Ureter (tissue), 1 donor: ENCODE results near the gene EIF3J. TPM values are rescaled to one million over a fixed set of nuclear protein-coding genes. Genes with fewer than 3 reads are reported as not detected.
A peak's percentile ranks its signal among the peaks of the same experiment; 100 is the strongest.
"Not testable (repeated sequence)": the region's sequence is repeated elsewhere in the genome, so short reads cannot be mapped to it uniquely, and the experiment has no call there.

Experiments
- DNase-seq: peaks from one replicate; pipeline ENCODE4 v3.0.0-alpha.2; 2020; ENCODE audit warnings: low spot score
- total RNA-seq: library from RNA; stranded (reverse); gene quantifications from one replicate; pipeline ENCODE4 v1.2.4, GENCODE V29; 2023
- donor health status: DM: yes; HTN: yes; CAD: no.

EIF3J gene
- total RNA-seq, 1 donor from 2014 or later, result 82.9 TPM

DNA sequence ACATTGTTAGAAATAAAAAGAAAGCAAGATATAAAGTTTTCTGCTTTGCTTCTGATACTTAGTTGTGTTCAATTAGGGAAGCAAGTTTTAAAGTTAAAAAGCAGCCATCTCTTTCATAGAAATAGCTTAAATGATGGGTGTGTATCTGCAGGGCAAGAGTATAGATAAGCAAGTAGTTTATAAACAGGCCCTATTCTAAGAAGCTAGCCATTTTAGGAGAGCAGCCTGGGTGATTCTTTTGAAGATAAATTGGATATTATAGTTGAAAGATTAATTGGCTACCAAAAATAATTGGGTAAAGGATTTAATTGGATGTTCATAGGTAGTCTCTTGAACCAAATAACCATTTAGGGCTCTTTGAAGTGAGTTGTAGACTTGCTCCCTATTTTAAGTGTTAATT lies 5.6 kb downstream of the EIF3J start:
- DNase-seq, result no peak

DNA sequence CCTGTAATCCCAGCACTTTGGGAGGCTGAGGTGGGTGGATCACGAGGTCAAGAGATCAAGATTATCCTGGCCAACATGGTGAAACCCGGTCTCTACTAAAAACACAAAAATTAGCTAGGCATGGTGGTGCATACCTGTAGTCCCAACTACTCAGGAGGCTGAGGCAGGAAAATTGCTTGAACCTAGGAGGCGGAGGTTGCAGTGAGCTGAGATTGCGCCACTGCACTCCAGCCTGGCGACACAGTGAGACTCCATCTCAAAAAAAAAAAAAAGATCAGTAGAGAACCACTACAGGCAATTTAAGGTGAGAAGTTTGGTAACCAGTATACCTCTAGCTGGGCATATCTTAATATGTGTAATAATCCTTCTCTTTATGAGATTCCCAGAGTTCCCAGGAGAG lies 7.8 kb downstream of the EIF3J start:
- not testable (repeated sequence) for DNase-seq

DNA sequence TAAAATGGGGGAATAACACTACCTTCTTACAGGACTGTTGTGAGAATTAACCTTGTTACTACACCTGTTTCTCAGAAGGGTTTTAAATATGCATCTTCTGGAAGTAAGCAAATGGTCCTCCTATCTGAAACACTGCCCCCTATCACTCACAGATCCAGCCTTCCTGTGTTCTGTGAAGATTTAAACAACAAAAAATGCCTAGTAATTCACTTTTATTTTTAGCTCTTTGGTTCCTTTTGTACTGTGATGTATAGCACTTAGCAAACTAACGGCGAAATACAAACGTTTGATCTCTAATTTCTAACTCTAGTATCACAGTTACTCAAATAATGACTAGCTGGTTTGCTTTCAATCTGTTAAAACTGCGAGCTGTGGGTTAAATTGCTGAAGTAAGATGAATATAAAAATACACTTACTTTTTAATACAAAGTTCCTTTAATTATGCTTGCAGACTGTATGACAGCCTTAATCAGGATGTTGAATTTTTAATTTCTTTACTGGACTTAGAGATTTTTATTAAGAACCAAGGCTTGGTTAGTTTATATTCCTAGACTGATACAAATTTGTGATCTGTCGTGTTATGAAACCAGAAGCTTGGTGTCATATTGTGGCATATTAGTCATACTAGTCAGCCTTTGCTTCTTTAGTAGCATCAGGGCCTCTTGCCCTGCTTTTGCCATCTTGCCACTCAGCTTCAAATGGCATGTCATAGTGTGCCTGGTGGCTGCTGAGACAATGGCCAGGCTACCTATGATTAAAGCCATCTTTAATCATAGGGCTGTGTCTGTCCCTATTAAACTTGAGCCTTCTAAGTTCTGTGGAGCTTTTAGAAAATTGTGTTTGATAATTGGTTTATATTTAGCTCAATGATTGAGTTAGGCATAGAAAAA lies 9.2 kb downstream of the EIF3J start:
- DNase-seq, result no peak

DNA sequence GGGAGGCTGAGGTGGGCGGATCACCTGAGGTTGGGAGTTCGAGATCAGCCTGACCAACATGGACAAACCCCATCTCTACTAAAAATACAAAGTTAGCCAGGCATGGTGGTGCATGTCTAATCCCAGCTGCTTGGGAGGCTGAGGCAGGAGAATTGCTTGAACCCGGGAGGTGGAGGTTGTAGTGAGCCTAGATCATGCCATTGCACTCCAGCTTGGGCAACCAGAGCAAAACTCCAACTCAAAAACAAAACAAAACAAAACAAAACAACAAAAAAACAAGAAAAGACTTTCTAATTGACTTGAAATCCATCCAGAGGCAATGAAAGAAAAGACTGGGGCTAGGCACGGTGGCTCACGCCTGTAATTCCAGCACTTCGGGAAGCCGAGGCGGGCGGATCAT lies 12.2 kb downstream of the EIF3J start:
- not testable (repeated sequence) for DNase-seq

DNA sequence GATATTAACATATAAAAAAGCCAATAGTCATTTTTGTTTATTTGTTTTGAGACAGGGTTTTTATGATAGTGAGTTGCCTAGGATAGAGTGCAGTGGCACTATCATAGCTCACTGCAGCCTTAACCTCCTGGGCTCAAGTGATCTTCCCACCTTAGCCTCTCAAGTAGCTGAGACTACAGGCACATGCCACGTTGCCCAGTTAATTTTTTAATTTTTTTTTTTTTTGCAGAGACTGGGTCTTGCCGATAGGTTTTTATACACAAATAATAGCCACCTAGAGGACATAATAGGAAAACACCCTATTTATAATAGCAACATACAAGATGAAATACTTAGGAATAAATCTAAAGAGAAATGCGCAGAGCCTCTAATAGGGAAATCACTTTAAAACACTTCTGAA lies 13.3 kb downstream of the EIF3J start:
- no peak for DNase-seq

DNA sequence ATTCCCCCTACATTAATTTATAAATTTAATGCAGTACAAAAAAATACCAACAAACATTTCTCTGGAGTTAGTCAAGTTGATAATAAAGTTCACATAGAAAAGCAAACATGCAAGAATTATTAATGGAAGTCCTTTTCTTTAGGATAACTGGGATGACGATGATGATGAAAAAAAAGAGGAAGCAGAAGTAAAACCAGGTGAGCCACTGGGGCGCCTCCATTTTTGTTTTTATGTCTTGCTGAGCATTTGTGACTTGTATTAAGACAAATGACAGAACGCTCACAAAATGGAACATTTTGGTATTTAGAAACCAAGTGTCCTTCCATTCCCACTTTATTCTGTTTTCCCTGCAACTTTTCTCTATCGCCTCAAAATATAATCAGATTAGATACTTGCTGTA lies 13.8 kb downstream of the EIF3J start:
- DNase-seq, result no peak

DNA sequence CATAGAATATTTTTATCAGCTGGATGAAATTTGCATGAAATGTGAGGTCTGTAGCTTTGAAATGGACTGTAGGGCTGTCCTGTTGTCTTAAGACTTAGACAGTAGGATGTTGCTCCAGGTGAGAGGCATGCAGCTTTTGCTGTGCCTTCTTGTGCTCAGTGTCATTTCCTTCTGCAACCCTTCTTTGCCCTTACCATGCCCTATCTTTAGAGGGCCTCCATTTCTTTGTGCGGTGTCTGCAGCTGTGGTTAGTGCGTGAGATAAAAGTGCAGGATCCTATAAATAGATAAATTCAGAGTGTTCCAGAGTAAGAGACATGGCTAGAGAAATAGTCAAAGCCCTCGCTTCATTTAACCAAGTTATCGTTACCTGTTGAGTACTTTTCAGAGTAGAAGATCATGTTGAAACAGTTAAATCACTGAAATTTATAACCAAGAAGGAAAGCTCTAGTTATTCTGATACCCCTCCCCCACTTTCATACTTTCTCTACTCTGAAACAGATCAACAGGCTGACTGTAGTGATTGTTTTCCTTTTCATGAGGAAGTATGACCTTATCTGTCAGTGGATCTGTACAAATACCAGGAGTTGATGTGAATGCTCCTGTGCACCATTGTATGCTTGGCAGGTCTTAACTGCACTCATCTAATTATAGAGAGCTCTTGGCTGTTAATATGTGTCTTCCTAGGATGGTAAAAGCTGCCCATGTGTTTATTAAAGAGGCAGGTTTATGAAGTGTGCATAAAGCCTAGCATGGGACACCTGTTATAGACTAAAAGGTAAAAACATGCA lies 18.2 kb downstream of the EIF3J start:
- no peak for DNase-seq

DNA sequence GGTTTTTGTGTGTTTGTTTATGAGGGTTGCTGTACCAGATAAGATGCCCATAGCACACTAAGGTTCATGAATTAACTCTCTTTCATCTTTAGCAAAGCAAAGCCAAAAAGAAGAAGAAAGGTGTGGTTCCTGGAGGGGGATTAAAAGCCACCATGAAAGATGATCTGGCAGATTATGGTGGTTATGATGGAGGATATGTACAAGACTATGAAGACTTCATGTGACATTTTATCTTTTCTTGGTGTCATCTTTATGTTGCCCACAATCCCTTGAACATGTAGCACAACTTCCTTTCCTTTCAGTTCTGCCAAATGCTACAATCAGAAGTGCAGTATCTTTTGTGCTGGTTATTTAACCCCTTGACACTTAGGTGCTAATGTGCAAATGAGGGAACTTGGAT lies 24.0 kb downstream of the EIF3J start:
- DNase-seq, result not testable (repeated sequence)

DNA sequence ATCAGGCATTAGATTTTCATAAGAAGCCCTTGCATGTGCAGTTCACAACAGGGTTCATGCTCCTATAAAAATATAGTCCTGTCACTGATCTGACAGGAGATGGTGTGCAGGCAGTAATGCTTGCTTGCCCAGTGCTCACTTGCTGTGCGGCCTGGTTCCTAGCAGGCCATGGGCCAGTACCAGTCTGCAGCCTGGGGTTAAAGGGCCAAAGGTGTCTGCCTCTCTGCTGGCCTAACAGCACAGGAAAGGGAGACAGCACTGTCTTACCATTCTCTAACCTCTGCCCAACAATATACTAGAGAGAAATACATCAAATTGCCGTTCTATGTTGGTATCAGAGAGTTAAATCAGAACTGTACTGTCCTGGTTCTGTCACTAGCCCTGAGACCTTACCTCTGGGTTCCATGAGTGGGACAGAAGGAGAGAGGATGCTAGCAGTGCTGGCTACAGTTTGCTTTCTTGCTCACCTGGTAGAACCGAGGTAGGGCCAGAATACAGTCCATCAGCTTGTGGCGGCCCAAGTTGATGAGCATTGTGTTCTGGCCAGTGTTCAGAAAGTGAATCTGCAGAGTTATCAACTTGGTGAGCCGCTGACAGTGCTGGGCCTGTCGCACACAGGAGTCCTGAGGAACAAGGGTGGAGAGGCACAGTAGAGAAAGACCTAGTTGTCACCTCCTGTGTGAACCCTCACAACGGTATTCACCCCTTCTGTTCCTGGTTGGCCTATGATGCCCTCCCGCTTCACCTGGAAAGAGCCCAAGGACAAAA lies 28.6 kb downstream of the EIF3J start:
- no peak for DNase-seq

DNA sequence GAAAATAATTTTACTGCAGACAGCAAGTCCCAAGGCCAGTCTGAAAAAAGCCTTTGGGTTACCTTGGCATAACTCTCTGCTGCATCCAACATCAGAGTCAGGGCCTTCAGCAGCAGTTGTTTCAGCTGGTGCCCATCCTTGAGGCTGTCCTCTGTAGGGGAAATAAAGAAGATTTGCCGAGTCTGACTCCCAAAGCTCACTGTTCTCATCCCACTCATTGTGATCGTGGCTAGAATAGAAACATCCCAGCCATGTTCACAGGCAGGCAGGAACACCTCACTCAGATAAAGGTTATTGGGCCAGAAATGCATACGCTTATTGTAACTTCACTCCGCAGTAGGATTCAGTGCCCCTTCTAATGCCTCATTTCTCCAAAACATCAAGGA lies 29.2 kb downstream of the EIF3J start:
- no peak for DNase-seq

DNA sequence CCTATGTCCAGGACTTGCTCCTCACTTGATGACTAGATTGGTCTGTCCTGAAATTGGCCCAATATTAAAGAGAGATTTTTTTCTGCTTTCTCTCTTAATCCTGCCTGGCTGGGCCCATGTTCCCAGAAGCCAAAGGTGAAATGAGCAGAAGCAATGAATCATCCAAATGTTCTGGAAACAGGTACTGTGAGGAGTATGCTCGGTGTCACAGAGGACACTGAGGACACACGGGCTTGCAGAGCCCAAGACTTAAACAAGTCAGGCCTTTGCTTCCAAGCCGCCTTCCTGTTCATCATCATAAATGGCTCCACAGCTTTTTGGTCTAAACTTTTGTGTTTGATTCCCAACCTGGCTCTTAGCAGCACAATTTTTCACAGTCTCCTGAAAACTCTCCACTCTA lies 31.4 kb downstream of the EIF3J start:
- no peak for DNase-seq

DNA sequence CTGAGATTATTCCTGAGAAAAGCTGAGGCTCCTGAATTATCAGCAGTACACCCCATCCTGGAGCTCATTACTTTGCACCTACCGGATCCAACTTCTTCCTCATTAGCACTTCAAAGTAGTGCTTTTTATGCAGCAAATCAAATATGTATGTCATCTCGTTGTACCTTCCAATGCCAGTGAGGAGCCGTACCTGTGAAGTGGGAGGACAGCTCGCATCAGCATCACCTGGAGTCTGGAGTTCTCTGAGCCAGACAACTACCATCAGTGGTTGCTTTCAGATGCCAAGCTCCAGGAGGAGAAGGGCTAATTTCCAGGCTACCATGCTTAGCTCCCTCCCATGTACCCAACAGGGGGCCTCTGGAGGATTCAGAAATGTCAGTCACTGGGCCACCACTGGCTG lies 32.4 kb downstream of the EIF3J start:
- DNase-seq, result no peak

DNA sequence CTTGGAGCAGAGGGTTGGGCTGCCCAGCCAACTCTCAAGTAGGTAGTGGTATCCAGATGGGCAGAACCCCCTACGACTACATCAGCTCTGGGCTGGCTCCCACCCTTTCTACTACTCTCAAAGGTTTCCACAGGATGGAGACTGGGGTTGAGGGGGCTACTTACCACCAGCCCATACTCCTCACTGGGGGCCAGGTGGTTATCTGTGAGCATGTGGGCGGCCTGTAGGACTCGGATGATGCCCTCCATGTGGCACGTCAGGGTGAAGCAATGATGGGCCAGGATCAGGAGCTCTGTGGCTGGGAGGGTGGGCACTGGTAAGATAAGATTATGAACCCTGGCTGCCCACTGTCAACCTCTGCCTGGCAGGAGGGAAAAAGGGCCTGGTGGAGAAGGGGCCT lies 33.4 kb downstream of the EIF3J start:
- no peak for DNase-seq

DNA sequence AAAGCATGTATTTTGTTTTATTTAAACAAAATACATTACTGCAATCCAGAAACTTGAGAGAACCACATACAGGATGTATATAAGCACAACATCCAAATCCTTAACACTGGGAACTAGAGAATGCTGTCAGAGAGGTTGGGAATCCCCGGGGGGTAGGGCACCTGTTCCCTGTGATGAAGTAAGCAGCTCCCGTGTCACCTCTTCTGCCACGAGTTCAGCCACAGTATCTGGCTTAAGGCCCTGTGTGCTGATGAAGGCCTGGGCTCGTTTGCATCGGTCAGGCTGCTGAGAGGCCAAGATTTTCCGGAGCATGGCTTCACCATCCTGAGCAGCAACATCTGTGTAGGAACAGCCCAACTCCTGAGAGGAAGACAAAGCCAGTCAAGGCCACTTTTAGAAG lies 36.4 kb downstream of the EIF3J start:
- no peak for DNase-seq

DNA sequence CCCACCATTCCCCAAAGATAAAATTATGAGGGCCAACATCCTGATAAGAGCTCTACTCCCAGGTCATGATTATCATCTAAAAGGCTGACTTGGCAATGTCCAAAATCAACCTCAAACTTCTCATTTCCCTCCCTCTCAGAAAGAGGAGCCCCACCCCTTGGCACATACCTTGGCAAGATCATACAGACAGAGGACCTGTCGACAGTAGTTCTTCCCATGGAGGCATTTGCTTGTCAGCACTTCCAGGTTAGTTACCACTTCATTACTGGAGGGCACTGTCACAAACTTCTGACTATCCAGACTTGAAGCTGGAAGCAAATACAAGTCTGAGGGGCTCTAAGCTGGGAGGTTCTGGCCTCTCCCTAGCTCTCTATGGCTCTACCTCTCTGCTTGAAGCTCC lies 37.8 kb downstream of the EIF3J start:
- DNase-seq, result no peak

DNA sequence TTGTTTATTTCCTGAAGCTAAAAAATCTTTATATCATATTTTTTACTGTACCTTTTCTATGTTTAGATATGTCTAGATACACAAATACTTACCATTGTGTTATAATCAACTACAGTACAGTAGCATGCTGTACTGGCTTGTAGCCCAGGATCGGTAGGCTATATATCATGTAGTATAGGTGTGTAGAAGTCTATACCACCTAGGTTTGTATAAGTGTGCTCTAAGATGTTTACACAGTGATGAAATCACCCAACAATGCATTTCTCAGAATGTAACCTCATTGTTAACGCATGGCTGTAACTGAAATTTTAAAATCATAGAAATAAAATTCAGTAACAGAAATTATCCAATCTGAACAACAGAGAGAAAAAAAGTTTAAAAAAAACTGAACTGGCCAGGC lies 43.2 kb downstream of the EIF3J start:
- no peak for DNase-seq

DNA sequence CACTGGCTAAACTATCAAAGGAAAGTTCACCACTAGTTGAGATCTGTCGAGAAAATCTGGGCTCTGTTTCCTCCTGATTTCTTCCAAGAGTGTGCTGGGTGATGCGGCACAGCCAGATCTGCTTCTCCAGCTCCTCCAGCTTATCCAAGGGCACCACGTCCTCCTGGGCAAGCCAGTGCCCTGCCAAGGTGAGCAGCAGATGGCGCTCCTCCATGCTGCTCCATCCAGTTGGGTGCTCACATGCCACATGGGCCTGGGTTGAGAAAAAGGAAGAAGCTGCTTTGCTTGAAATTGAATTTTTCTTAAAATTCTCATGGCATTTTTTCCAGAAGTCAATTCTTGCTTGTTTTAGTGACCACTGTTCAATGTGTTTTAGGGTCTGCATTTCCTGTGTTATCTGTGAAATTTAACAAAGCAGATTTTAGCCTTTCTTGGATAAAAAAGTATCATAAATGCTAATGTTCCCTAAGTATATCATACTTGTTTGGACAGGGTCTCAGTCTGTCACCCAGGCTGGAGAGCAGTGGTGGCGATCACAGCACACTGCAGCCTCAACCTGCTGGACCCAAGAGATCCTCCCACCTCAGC lies 47.3 kb downstream of the EIF3J start:
- DNase-seq, result peak; percentile 48

DNA sequence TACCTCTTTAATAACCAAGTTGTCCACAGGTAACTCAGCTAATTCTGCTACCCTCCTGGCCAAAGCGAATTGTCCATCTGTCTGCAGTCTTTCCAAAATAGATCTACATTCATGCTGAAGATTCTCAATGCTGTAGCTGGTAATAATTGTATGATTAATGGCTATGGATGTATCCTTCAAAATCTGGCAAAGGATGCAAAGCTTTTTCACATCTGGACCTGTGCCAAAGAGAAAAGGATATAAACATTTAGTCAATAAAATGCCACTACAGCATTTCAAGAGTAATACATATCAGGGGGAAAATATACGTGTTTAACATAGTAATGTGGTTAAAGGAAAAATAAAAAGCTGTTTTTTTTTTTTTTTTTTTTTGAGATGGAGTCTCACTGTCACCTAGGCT lies 48.7 kb downstream of the EIF3J start:
- no peak for DNase-seq

DNA sequence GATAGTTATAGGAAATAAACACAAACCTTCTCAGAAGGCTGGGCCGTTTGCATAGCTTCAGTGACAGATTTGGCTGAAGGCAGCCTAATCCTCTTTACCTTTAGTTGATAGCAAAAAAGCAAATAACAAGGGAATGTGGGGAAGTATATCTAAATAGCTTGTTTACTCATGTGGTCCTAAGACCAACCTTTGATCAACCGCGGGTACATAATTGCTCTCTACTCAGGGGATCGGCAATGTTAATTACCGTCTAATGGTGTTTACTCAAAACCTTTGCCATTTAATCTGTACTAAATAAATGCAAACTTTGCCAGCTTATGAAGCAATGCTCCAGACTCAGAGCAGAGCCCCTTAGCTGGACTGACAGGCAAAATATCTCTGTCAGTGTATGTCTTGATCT lies 51.6 kb downstream of the EIF3J start:
- no peak for DNase-seq

DNA sequence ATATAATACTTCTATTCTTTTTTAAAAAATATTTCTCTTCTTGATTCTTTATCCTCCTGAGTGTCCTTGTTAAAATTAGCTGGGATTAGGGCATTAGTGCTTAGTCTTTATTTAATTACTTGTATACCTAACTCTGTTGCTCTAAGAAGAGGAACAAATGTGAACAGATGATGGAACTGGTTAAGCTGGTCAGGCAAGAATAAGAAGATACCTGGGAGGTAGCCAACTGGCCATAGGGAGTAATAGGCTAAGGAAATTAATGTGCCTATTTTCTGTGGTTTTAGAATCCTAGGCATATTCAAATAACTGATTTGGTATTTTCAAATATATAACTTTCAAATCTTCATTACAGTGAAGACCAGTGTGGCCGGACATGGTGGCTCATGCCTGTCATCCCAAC lies 54.4 kb downstream of the EIF3J start:
- DNase-seq, result no peak

DNA sequence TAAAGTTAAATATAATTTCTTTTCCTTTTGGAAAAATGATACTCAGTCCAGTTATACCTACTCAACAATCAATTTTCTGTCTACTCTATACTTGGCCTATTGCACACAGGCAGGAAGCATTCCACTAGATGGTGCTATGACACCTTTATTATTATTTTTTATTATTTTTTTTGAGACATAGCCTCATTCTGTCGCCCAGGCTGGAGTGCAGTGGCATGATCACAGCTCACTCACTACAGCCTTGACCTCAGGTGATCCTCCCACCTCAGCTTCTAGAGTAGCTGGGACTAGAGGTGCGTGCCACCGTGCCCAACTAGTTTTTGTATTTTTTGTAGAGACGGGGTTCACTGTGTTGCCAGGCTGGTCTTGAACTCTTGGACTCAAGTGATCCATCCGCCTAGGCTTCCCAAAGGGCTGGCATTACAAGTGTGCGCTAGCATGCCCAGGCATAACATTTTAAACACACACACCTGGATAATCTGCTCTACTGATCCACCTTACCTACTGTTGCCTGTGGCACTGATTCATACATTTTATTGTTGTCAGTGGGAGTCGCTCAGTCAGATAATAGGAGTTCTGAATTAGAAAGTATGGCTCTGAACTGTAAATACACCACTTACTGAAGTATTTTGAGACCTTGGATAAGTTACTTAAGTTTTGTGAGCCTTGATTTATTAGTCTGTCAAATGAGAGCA lies 56.2 kb downstream of the EIF3J start:
- DNase-seq, result no peak
